Upper lobe of left lung (tissue), 4 donors: ENCODE measurements around the gene PLXNA2.

ENCODE experiments used
- CTCF ChIP-seq, 6 experiments: fragments of 450-650 bp in 4 of 6; fragments of 200-600 bp in 2 of 6; sonication (generic) in 2 of 6; IDR thresholded peaks; one replicate each; pipeline ENCODE4 v1.5.1; 2016 to 2019; ENCODE audit warnings: antibody characterized with exemption in 6 of 6
- EP300 ChIP-seq, 4 donors: sonication (generic); formaldehyde crosslinking; IDR thresholded peaks; one replicate each; pipeline ENCODE4 v1.5.1; 2017; ENCODE audit warnings: antibody characterized with exemption in 4 of 4, control low read depth in 2 of 4
- POLR2A ChIP-seq, 4 donors: fragments of 450-650 bp; IDR thresholded peaks; one replicate each; pipeline ENCODE4 v1.5.1; 2016 to 2017; ENCODE audit warnings: antibody characterized with exemption in 4 of 4, mild to moderate bottlenecking in 2 of 4
- POLR2AphosphoS5 ChIP-seq, 2 donors: sonication (generic); formaldehyde crosslinking; IDR thresholded peaks; one replicate each; pipeline ENCODE4 v1.5.1; 2017; ENCODE audit warnings: antibody characterized with exemption in 2 of 2

GRCh38 chr1:208106218-208106617 is 138.0 kb downstream of the PLXNA2 start:
- TF ChIP-seq CTCF (IDR thresholded peaks at IDR 0.05) = no peak
- TF ChIP-seq EP300 (IDR thresholded peaks at IDR 0.05) = no peak
- TF ChIP-seq POLR2A (IDR thresholded peaks at IDR 0.05) = no peak
- no peak for TF ChIP-seq POLR2AphosphoS5 (IDR thresholded peaks at IDR 0.05)
